Stimulated activated CD8-positive, alpha-beta memory T cell treated with anti-CD3 and anti-CD28 coated beads, Interleukin-7, amount 100 ng/mL, for 4 hours (primary cell): Measurements from ENCODE around the gene PSMC1.

Experiments used
- DNase-seq, 2 donors: peaks; one replicate each; pipeline ENCODE4 v3.0.0-alpha.2; 2020; ENCODE audit warnings: low read depth in 2 of 2

Gene PSMC1

GRCh38 chr14:90302529-90303303, 46.4 kb downstream of the PSMC1 start:
- no peak for DNase-seq

GRCh38 chr14:90303473-90303872, 47.1 kb downstream of the PSMC1 start:
- no peak for DNase-seq

- DNase-seq = no peak
Observed at GRCh38 chr14:90304502-90304901, 48.1 kb downstream of the PSMC1 start.

- DNase-seq = no peak
Observed at GRCh38 chr14:90305176-90305601, 48.8 kb downstream of the PSMC1 start.

GRCh38 chr14:90308561-90308960, 52.2 kb downstream of the PSMC1 start:
- no peak for DNase-seq

- DNase-seq = no peak
Observed at GRCh38 chr14:90317286-90317685, 60.9 kb downstream of the PSMC1 start.

- no peak for DNase-seq
Observed at GRCh38 chr14:90318016-90318415, 61.7 kb downstream of the PSMC1 start.

- no peak for DNase-seq
Observed at GRCh38 chr14:90319173-90319572, 62.8 kb downstream of the PSMC1 start.

GRCh38 chr14:90319634-90320541, 63.5 kb downstream of the PSMC1 start:
- DNase-seq = no peak

GRCh38 chr14:90321891-90322290, 65.5 kb downstream of the PSMC1 start:
- DNase-seq = no peak
